Activated gamma-delta T cell (primary cell): ENCODE results near the gene FAM43A.

Experiments
- DNase-seq: peaks from one replicate; lab custom pipeline; 2025; lab: John Stamatoyannopoulos, UW

The FAM43A gene

DNA sequence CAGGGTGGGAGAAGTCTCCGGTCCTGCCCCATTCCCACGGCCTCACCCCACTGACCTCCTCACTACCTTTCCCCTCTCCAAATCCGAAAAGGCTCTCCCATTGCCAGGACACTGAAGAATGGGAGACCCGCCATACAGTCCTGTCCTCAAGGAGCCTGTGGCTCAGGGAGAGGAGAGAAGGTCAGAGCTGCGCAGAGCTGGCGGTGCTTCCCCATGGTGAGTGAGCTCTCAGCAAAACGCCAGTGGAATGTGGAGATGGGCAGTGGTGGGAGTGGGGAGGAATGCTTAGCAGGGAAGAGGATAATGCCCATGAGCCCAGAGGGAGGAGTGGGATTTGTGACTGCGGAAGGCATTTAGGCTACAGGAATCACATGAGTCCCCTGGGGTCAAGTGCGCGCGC, 20.1 kb downstream of the FAM43A start:
- DNase-seq: no peak

- no peak for DNase-seq
Measured at GRCh38 chr3:194707147-194707540, 21.5 kb downstream of the FAM43A start.

GRCh38 chr3:194711286-194711685, 25.6 kb downstream of the FAM43A start:
- DNase-seq: no peak

DNA sequence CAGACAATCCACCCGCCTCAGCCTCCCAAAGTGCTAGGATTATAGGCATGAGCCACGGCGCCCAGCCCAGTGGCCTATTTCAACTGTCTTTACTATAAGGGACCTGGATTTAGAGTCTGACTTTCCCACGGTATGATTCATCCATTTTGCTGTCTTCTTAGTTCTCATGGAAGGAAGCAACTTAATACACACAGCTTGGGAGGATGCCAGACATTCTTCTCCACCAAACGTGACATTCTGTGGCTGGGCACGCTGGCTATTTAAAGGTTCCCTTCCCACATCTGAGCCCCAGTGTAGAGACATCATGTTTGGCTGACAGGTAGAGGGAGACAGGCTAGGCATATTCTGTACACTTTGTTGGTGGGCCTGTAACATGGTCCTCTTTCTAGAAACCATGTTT, 26.2 kb downstream of the FAM43A start:
- DNase-seq: no peak

DNA sequence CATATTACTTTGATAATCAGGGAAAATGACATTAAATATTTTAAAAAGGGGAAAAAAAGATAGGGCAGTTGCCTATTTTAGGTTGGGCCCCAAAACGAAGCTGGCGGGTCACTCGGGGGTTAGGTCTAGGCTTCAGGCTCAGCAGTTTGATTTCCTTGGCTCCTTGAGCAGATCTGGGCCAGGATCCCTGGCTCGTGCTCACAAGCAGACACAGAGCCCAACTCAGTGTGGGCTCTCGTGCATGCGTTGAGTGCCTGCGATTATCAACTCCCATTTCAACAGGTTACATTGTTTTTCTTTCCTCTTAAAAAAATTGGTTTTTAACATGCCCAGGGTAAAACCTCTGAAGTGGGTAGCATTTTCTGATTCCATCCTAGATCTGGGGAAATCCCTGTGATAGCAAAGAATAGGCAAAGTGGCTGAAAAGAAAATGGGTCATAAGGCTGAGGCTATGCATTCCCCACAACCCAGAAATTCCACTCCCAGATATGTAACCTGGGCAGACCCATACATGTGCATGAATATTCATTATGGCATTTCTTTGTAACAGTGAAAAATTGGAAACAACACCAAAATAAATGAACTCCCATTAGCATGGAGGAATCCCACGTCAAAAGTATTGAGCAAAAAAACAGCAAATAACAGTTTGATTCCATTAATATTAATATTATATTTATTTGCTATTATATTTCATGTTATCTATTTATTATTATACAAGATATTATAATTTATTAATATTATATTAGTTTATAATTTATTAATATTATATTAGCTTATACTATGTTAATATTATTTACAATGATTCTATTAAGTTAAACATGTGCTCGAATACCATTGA, 27.8 kb downstream of the FAM43A start:
- DNase-seq: no peak

DNA sequence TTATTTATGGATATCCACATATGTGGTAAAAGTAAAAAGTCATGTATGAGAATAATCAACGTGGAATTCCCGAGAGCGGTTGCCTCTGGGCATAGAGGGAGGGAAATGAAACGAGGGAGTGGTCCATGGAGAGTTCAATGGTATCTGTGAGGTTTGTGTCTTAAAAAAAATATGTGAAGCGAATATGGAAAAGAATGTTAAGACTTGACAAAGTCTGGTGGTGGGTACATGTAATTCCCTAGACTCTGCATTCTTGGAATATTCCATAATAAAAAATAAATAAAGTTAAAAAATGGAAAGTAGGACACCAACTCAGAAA, 28.4 kb downstream of the FAM43A start:
- no peak for DNase-seq

DNA sequence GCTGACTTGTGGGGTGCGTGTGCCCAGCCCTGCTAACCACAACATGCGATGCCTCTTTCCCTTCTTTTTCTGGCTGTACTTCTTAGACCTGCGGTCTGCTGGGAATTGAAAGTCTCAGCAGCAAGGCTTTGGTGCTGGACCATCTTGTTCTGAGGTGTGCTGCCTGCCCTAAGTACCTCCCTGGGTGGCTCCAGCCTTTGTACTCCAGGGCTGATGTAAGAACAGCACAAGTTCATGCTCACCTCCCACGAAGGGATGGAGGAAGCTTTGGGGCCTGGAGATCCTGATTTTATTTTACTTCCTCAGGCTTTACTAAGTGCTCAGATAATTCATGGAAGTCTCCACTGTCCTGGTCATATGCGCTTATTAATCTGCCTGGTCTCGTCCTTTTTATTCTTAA, 28.9 kb downstream of the FAM43A start:
- no peak for DNase-seq

DNA sequence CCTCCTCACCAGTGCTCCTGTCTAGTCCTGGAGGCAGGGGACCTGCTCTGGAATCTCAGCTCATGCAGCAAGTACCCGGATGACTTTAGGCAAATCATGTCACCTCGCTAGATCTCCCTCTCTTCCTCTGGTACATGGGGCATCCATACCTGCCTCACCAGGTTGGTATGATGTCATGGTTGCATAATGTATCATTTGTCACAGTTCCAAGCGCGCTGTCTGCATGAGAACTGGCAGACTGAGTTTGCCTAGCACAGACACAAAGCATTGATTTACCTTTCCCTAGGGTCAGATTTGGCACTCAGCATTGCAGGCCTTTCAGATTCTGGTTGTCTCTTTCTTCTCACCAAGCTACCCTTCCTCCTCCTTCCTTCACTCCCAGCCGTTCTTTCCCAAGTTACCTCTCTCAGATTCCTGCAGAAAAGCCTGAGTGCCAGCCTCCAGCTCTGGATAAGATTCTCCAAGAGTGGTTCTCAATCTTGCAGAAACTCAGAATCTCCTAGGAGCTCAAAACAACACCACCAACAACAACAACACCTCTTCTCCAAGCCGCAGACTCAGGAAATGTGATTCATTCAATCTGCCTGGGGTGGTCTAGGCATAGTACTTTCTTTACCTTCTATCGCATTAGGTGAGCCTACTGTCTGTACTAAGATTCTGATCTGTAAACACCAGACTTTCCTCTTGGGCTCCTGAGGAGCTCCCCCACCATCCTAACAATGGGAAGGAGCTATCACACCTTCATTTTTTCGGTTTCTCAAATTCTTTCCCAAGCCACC, 29.5 kb downstream of the FAM43A start:
- no peak for DNase-seq

DNA sequence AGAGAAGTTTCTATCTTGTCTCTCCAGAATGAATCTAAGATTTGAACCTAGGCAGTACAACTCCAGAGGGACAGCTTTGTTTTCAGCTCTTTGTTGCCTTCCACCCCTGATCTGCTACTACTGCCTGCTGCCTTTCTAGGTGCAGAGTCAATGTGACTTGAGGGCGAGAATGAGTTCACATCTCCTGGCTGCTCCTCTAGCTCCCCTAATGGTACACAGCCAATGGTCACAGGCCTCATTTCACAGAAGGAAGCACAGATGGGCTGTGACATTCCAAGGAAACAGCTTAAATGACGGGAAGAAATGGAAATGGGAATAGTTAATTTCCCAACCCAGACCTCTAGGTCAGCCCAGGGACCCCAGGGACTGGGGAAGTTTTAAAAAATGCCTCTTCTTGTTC, 32.4 kb downstream of the FAM43A start:
- no peak for DNase-seq

GRCh38 chr3:194720048-194720447, 34.4 kb downstream of the FAM43A start:
- DNase-seq: no peak

- no peak for DNase-seq
Measured at GRCh38 chr3:194723846-194724618, 38.3 kb downstream of the FAM43A start.

- DNase-seq: no peak
Measured at GRCh38 chr3:194725346-194725745, 39.7 kb downstream of the FAM43A start.

DNA sequence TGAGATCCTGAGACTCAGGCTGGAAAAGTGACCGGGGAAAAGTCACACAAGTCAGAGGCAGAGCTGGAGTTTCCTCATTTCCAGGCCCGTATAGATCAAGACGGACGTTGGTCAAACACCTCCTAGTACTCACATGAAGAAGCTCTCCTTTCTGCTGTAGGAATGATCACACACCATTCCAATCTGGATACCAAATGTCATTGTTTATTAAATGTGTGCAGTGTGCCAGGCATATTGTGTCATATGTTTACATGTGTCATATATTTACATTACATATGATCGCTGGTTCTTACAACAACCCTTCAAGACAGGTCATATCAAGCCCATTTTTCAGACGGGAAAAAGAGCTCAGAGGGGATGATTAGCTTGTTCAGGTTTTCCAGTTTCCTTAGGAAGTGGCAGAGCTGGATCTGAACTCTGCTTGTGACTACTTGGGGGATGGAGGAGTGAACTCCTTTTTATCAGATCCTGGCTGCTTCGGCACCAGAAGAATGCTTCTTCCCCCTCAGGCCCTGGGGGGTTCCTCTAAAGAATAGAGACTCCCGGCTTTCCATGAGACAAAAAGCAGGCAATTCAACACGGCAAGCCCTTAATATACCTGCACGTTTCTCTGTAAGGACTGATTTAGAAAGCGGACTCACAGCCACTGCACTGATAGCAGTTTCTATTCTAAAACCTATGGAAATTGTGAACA, 41.9 kb downstream of the FAM43A start:
- DNase-seq: no peak

- DNase-seq: no peak
Measured at GRCh38 chr3:194728986-194729385, 43.3 kb downstream of the FAM43A start.

GRCh38 chr3:194730365-194730764, 44.7 kb downstream of the FAM43A start:
- DNase-seq: no peak

DNA sequence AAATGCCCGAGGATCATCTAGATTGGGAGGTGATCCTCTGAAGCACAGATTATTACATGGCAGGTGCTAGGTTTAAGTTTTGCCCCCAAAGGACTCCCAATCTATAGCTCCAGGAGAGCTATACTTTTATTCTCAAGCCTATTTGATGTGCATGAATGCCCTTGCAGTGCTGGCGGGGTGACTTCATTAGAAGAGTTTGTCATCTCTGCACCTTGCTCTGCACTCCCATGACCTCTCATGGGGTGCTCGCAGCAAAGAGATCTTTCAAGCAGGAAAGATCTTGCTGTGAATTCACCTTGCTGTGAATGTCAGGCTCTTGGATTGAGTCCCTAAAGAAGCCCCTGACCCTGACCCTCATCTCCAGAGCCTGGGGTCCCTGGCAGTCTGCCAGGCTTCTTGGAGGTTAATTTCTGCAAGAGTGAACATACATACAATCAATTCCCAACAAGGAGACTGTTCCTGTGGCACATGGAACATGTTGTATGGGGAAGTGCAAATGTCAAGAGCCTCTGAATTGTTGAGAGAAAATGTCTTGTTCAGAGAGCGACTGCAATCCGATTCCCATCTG, 45.9 kb downstream of the FAM43A start:
- no peak for DNase-seq

- DNase-seq: no peak
Measured at GRCh38 chr3:194732617-194733016, 46.9 kb downstream of the FAM43A start.

GRCh38 chr3:194736277-194736895, 50.7 kb downstream of the FAM43A start:
- DNase-seq: no peak

- DNase-seq: no peak
Measured at GRCh38 chr3:194736896-194737600, 51.4 kb downstream of the FAM43A start.
